ENCODE results near the gene TUBB2B.

DNA sequence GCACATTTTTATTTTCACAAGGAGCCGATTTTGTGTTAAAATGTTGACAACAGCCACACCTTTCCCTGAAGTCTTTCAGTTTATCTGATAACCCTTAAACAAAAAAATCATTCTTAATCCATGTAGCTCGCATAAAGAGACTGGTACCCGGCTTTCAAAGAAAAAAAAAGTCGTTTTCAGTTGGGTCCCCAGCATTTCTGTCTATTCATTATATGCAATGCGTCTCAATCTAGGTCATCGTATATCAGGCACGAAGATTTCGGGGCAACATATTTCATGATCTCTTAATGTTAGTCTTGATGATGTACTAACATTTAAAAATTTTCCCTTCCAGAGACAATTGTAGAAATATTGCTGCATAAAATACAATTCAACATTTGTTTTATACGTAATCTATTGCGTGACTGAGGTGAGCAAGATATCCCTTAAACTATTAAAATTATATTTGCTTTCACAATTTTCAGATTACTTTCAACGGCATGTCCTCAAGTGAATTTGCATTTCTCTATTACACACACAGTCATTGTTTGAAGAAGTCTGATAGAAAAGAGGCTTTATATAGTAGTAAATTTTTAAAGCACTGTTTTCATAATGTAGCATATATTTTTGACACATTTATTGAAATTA lies 2.9 kb upstream of the TUBB2B start:
- TF ChIP-seq, protein P1, sequence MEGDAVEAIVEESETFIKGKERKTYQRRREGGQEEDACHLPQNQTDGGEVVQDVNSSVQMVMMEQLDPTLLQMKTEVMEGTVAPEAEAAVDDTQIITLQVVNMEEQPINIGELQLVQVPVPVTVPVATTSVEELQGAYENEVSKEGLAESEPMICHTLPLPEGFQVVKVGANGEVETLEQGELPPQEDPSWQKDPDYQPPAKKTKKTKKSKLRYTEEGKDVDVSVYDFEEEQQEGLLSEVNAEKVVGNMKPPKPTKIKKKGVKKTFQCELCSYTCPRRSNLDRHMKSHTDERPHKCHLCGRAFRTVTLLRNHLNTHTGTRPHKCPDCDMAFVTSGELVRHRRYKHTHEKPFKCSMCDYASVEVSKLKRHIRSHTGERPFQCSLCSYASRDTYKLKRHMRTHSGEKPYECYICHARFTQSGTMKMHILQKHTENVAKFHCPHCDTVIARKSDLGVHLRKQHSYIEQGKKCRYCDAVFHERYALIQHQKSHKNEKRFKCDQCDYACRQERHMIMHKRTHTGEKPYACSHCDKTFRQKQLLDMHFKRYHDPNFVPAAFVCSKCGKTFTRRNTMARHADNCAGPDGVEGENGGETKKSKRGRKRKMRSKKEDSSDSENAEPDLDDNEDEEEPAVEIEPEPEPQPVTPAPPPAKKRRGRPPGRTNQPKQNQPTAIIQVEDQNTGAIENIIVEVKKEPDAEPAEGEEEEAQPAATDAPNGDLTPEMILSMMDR (conservative IDR thresholded peaks at IDR 0.05 in 1 of 2, IDR thresholded peaks at IDR 0.05 in 1 of 2; ENCODE audit: low read depth in 1 of 2, low read length in 2 of 2): no peak
- no peak for TF ChIP-seq EZH2 (IDR thresholded peaks at IDR 0.05; ENCODE audit: low read length, missing control alignments)
